Stimulated activated CD4-positive, alpha-beta T cell treated with anti-CD3 and anti-CD28 coated beads, Interleukin-1b, Interleukin-23, amount 100 ng/mL, for 24 hours (primary cell): ENCODE results near the gene TGFB1.
"Not testable (repeated sequence)": the region's sequence is repeated elsewhere in the genome, so short reads cannot be mapped to it uniquely, and the experiment has no call there.

ENCODE experiments used
- DNase-seq, 4 experiments: peaks; one replicate each; pipeline ENCODE4 v3.0.0-alpha.2; 2020; ENCODE audit warnings: low read depth in 4 of 4, low spot score in 1 of 4

The TGFB1 gene

DNA sequence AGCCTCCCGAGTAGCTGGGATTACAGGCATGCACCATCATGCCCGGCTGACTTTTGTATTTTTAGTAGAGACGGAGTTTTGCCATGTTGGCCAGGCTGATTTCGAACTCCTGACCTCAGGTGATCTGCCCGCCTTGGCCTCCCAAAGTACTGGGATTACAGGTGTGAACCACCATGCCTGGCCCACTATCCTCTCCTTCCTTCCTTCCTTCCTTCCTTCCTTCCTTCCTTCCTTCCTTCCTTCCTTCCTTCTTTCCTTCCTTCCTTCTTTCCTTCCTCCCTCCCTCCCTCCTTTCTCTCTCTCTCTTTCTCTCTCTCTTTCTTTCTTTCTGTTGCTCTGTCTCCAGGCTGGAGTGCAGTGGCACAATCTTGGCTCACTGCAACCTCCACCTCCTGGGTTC is 17.4 kb upstream of the TGFB1 start:
- DNase-seq, result not testable (repeated sequence)

DNA sequence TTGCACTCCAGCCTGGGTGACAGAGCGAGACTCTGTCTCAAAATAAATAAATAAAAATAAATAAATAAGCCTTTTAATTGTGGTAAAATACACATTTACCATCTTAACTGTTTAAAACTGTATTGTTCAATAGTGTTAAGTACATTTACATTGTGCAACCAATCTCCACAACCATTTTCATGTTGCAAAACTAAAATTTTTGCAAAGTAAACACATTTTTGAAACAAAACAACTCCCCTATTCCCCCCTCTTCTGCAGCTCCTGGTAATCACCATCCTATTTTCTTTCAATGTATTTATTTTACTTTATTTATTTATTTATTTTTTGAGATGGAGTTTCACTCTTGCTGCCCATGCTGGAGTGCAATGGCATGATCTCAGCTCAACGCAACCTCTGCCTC is 16.0 kb upstream of the TGFB1 start:
- no peak for DNase-seq

DNA sequence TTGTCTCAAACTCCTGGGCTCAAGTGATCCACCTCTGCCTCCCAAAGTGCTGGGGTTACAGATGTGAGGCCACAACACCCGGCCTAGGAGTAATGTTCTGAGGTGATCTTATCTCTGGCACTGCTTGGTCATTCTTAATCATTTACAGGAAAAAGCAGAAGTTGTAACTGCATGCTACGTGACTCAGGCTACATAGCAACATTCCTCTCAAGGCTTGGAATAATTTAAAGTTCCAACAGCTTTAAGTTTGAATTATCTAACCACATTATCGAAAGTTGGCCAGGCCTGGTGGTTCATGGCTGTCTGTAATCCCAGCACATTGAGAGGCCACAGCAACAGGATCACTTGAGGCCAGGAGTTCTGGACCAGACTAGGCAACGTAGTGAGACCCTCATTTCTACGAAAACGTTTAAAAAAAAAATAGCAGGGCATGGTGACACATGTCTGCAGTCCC is 14.2 kb upstream of the TGFB1 start:
- no peak for DNase-seq

DNA sequence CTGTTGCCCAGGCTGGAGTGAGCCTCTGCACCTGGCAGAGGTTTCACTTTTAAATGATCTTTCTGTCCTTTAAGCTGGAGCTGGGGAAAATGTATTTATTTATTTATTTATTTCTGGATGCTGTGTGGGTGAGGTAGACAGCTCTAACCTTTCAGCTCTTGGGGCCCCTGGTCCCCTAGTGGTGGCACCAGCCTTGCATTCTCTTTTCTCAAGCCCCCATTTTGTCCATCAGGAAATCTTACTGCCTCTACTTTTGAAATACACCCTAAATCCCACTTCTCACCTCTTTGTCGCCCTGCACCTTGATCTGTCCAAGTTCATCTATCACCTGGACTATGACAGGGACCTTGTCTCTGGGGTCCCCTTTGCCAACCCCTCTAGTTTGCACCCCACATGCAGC is 12.4 kb upstream of the TGFB1 start:
- no peak for DNase-seq

- DNase-seq, result no peak
Measured at GRCh38 chr19:41364524-41365391, 11.0 kb upstream of the TGFB1 start.

DNA sequence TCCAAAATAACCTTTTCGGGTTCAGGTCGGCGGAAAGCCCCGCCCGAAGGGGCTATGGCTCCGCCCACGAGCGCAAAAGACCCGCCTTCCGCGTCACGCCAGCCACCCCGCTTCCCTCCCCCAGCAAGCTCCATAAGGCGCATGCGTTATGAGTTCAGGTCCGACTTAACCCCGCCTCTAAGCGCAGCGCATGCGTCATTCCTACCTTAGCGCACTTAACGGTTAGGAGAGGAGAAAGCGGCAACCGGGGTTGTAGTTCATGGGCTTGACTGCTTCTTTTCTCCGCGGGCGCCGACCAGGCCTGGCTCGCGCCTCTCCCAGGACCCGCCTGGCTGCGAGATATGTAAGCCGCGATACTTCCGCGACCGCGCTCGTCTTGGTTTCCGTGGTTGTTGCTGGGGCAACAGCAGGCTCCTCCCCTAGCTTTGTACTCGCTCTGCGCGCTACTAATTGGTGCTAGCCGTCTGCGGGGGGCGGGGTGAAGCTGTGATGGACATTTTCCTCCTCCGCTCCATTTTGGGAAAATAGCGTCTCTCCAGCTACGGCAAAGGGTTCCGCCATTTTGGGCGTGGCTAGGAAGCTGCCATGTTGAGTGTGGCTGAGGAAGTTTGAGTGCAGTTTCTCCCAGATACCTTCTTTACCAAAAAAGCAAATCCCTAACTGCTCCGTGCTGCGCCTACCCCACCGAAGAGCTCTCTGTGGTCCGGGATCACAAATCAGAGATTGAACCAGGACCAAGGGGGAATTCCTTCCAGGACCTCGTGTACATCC is 10.2 kb upstream of the TGFB1 start, which contains the start of gene B9D2:
B9D2 (minus strand) TSS at position 397 of the 771 bp plus-strand sequence. CDS start 630 bp downstream, outside the sequence.
- peak; percentile 91 to 97 (median 94) for DNase-seq

GRCh38 chr19:41363371-41363752 is 9.6 kb upstream of the TGFB1 start:
- no peak for DNase-seq

GRCh38 chr19:41362143-41362847 is 8.6 kb upstream of the TGFB1 start:
- no peak for DNase-seq

GRCh38 chr19:41359741-41360140 is 6.0 kb upstream of the TGFB1 start:
- DNase-seq, result no peak

DNA sequence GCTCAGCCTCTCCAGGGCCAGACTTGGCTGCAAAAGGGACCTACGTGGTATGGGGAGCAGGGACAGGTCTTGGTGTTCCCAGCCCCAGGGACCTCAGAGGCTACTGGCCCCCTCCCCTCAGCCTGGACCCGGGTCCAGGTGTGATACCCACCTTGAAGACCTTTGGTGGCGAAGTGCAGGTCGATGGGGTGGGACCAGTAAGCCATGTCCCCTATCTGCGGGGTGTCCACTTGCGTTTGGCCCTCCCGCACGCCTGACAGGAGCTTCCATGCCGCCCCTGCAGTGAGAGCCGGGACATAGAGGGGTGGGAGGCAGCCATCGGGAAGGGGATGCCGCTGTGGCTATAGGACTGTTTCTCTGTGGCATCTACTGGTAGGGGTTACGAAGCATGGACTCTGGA is 4.0 kb upstream of the TGFB1 start:
- DNase-seq, result no peak

DNA sequence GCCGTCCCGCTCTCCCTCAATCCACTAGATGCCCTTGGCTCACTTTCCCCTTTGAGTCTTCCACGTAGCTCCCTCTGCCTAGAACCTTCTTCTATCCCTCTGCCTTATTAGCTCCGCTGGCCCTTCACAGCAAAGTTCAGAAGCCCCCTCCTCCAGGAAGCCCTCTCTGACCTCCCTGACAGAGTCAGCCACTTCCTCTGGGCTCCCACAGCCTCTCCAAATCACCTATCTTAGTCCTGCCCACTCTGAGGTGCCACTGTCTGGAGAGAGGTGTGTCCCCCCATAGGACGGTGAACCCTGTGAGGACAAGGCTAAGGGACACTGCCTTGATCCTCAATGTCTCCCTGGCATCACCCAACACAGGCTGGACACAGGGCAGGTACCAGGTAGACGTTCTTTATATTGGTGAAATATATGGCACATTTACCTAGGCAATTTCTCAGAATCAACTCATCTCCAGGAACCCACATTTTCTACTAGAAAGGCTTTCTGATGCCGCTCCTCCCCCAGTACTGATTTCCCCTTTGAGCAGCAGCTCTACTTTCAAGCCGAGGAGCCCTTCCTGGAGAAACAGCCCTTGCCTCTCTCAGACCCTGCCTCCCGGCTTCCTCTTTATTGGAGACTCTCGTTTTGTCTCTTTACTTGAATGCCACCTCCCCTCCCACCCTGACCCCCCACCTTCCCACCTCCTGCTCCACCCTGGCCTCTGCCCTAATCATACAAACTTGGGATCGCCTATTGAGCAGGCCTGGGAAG is 3.4 kb upstream of the TGFB1 start:
- no peak for DNase-seq

- DNase-seq, result no peak
Measured at GRCh38 chr19:41355802-41356201, 2.1 kb upstream of the TGFB1 start.

- no peak for DNase-seq
Measured at GRCh38 chr19:41355035-41355434, 1.3 kb upstream of the TGFB1 start.

DNA sequence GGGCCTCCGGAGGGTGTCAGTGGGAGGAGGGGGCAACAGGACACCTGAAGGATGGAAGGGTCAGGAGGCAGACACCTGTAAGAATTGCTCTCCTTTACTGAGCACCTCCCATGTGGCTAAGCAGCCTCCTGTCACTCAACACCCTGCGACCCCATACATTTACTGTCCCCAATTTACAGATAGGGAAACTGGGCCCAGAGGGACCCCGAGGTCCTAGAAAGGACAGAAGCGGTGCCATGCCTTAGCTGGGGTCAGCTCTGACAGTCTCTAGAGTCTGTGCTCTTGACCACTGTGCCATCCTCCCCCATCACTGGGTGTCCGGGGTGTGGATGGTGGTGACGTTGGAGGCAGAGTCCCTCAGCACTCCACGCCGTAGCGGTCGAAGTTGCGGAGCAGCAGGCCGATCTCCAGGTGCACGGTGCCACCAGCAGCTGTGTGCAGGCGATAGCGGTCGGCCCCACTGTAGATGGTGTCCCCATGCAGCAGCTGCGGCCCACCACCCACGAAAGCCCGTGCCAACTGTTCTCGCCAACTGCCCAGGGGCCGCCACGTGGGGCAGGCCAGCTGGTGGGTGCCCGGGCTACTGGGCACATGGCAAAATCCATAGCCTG is 726 bp upstream of the TGFB1 start:
- no peak for DNase-seq

- peak in 3 of 4 experiments; percentile 58 to 76 (median 73) for DNase-seq
Measured at GRCh38 chr19:41352609-41353465, 885 bp downstream of the TGFB1 start.

DNA sequence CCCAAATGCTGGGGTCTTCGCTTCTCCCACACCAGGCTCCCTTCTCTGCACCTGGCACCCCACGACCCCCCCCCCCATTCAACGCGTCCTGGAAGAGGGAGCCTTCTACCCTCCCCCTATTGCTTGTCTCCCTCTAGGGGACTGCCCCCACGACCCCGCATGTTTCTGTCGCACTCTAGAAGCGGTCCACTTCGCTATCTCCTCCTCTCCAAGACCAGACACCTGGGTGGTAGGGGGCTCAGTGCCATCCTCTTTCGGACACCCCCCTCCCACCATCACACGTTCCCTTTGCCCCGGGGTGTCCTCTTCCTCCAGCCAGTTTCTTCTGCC is 1.5 kb downstream of the TGFB1 start:
- no peak for DNase-seq

DNA sequence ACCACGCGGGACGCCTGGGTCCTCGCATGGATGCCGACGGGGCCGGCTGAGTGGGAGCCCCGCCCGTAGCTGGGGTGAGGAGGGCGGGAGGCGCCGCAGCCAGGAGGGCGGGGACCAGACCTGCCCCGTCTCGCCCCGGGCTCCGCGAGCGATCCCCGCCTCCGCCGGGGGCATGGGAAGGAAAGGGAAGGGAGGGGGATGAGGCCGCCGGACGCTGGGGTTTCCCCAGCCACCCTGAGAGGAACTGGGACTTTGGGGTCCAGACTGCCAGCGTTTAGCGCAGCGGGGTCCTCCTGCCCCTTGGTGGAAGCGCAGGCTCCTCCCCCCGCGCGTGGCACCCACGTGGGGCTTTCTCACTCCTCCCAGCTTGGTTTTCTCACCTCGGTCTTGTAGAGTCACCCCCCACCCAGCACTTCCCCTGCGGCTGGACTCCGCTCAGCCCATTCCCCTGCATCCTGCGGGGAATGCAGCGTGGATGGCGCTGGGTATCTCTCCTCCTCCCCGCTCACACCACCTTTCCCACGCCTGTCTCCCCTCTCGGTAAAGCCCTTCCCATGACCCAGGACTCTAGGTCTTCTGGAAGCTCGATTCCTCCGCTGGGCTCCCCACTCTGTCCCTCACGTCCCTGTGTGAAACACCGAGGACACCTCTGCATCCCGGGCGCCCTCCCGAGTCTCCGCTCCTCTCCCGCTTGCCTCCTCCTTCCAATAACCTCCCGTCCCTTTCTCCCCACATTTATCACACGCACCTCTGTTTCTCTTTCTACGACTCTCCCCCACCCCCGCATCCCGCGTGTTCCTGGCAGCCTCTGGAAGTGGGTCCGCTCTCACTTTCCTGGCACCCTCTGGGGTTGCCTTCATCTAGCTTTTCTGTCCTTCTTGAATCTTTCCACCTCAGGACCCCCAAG is 2.1 kb downstream of the TGFB1 start:
- peak in 3 of 4 experiments; percentile 60 to 74 (median 71) for DNase-seq

- no peak for DNase-seq
Measured at GRCh38 chr19:41350735-41351338, 2.9 kb downstream of the TGFB1 start.
